HUES6 (cell line): ENCODE measurements around the gene PPP1R1C.
A peak's percentile ranks its signal among the peaks of the same experiment; 100 is the strongest.

Source experiments
- H3K27ac ChIP-seq: 2 replicates; pipeline ENCODE4 v1.7.0; 2013; ENCODE audit warnings: low read depth, mild to moderate bottlenecking, low read length, inconsistent platforms
- H3K27me3 ChIP-seq: 2 replicates; pipeline ENCODE4 v1.6.1; 2013; ENCODE audit warnings: low read length; ENCODE audit not compliant: control insufficient read depth, insufficient read depth
- H3K36me3 ChIP-seq: 2 replicates; pipeline ENCODE4 v1.6.1; 2013; ENCODE audit warnings: low read length; ENCODE audit not compliant: control insufficient read depth, insufficient read depth
- H3K4me1 ChIP-seq: 2 replicates; pipeline ENCODE4 v1.6.1; 2013; ENCODE audit warnings: low read length; ENCODE audit not compliant: control insufficient read depth, insufficient read depth
- H3K4me3 ChIP-seq: 2 replicates; pipeline ENCODE4 v1.5.1; 2013; ENCODE audit warnings: low read depth, low read length
- H3K9ac ChIP-seq: one replicate; pipeline ENCODE4 v1.6.1; 2013; ENCODE audit warnings: mild to moderate bottlenecking, low read length
- H3K9me3 ChIP-seq: 2 replicates; pipeline ENCODE4 v1.6.1; 2013; ENCODE audit warnings: low read depth, low read length; ENCODE audit not compliant: control insufficient read depth, insufficient read depth

PPP1R1C gene

GRCh38 chr2:182067393-182067792 is 81.7 kb downstream of the PPP1R1C start:
- no peak overlapping the region for H3K27ac ChIP-seq
- no peak overlapping the region for H3K9ac ChIP-seq
- no peaks in the 10 kb centered on the region for H3K36me3 ChIP-seq
- H3K4me3 ChIP-seq: no peak overlapping the region
- H3K27me3 ChIP-seq: no peaks in the 10 kb centered on the region
- H3K4me1 ChIP-seq: peaks cover 9% of the 10 kb centered on the region; the same call in 1 of the 2 replicates
- H3K9me3 ChIP-seq: no peaks in the 10 kb centered on the region

DNA sequence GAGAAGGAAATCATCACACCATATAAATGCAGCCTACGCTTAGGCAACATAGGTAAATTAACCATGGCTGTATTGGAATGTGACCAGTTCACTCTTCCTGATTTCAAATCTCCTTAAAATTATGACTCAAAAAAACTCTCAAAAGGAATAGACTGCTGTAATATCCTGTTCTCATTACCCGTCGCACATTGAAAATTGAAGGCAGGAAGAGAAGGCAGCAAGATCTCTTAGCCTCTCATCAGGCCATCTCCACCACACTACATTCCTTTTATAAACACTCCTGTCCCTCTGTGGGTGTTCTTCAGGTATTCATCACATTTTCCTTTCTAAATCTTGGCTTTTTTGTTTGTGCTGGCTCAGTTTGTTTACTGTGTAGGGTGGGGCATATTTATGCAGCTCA is 83.2 kb downstream of the PPP1R1C start:
- Histone ChIP-seq H3K27ac (peak overlapping the region; percentile 46; the same call in 1 of the 2 replicates), H3K27me3 (no peaks in the 10 kb centered on the region), H3K9me3 (no peaks in the 10 kb centered on the region), H3K4me3 (no peak overlapping the region), H3K4me1 (peaks cover 9% of the 10 kb centered on the region; the same call in 1 of the 2 replicates), H3K9ac (no peak overlapping the region), H3K36me3 (no peaks in the 10 kb centered on the region)

- Histone ChIP-seq H3K9me3 (no peaks in the 10 kb centered on the region), H3K27me3 (no peaks in the 10 kb centered on the region), H3K4me3 (no peak overlapping the region), H3K4me1 (peaks cover 9% of the 10 kb centered on the region; the same call in 1 of the 2 replicates), H3K9ac (no peak overlapping the region), H3K27ac (peak overlapping the region; percentile 46; the same call in 1 of the 2 replicates), H3K36me3 (no peaks in the 10 kb centered on the region)
Measured at GRCh38 chr2:182069416-182069815, 83.8 kb downstream of the PPP1R1C start.

DNA sequence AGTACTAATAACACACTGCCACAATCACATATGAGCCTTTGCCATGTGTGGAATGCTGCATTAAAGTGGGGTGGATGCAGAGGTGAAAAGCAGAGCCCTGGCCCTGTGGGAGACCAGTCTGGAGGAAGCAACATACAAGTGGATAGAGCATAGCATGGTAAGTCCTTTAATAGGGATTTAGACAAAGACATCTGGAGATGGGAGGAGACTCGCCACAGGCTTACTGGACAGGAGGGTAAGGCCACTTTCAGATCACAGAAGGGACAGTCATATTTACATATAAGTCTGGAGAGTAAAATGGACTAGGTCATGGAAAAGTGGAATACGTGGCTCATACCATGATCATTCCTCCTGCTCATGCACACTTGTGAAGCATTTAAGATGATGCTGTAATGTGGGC is 84.3 kb downstream of the PPP1R1C start:
- Histone ChIP-seq H3K36me3 (no peaks in the 10 kb centered on the region), H3K27ac (no peak overlapping the region), H3K4me1 (peaks cover 9% of the 10 kb centered on the region; the same call in 1 of the 2 replicates), H3K4me3 (no peak overlapping the region), H3K9ac (no peak overlapping the region), H3K9me3 (no peaks in the 10 kb centered on the region), H3K27me3 (no peaks in the 10 kb centered on the region)

- no peak overlapping the region for H3K4me3 ChIP-seq
- no peaks in the 10 kb centered on the region for H3K9me3 ChIP-seq
- H3K4me1 ChIP-seq: peaks cover 9% of the 10 kb centered on the region; the same call in 1 of the 2 replicates
- no peaks in the 10 kb centered on the region for H3K36me3 ChIP-seq
- no peaks in the 10 kb centered on the region for H3K27me3 ChIP-seq
- no peak overlapping the region for H3K9ac ChIP-seq
- H3K27ac ChIP-seq: no peak overlapping the region
Measured at GRCh38 chr2:182070736-182071135, 85.1 kb downstream of the PPP1R1C start.

- no peaks in the 10 kb centered on the region for H3K9me3 ChIP-seq
- H3K9ac ChIP-seq: no peak overlapping the region
- no peaks in the 10 kb centered on the region for H3K27me3 ChIP-seq
- no peaks in the 10 kb centered on the region for H3K36me3 ChIP-seq
- no peak overlapping the region for H3K27ac ChIP-seq
- peaks cover 9% of the 10 kb centered on the region; the same call in 1 of the 2 replicates for H3K4me1 ChIP-seq
- no peak overlapping the region for H3K4me3 ChIP-seq
Measured at GRCh38 chr2:182072861-182073260, 87.2 kb downstream of the PPP1R1C start.

DNA sequence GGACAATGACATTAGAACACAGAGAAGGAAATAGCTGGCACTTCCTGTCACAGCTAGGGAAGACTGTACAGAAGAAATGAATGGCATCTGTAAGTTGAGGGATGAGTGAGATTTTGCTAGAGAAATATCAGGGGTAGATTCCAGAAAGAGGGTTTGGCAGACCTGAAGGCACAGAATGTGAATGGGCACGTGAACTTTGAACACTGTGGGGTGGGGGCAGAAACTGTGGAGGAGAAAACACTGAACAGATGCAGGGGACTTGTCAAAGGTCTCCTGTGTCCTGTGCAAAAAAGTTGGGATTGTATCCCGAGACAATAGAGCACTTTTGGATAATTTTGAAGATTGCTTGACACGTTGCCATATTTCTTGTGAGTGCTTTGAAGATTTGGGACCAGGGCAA is 88.0 kb downstream of the PPP1R1C start:
- Histone ChIP-seq H3K36me3 (no peaks in the 10 kb centered on the region), H3K27ac (no peak overlapping the region), H3K9me3 (no peaks in the 10 kb centered on the region), H3K4me1 (peaks cover 7% of the 10 kb centered on the region; the same call in 1 of the 2 replicates), H3K9ac (no peak overlapping the region), H3K4me3 (no peak overlapping the region), H3K27me3 (no peaks in the 10 kb centered on the region)

GRCh38 chr2:182077023-182077422 is 91.4 kb downstream of the PPP1R1C start:
- Histone ChIP-seq H3K9ac (no peak overlapping the region), H3K27ac (no peak overlapping the region), H3K36me3 (no peaks in the 10 kb centered on the region), H3K4me1 (no peaks in the 10 kb centered on the region), H3K27me3 (no peaks in the 10 kb centered on the region), H3K9me3 (no peaks in the 10 kb centered on the region), H3K4me3 (no peak overlapping the region)

DNA sequence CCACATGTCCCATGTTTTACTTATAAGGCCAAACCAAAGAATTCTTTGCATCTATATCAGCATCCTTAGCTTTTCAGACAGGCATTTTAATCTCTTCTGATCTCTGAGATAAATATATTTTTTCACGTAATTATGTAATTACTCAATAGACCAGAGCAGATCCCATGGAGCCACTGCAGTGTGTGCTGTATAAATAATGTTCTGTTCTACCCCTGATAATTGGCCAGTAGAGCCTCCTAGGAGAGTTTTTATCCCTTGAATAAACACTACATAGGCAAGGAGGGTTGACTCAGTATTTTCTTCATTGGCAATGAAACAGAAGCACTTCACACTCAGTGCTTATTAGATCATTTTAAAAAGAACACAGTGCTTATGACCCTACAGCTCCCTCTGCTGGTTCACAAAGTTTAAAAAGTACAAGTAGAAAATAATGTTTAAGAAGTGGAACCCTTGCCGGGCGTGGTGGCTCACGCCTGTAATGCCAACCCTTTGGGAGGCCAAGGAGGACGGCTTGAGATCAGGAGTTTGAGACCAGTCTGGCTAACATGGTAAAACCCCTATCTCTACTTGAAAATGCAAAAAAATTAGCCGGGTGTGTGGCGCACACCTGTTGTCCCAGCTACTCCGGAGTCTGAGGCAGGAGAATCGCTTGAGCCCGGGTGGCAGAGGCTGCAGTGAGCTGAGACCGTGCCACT is 91.9 kb downstream of the PPP1R1C start:
- Histone ChIP-seq H3K4me1 (no peaks in the 10 kb centered on the region), H3K9me3 (no peaks in the 10 kb centered on the region), H3K9ac (no peak overlapping the region), H3K36me3 (no peaks in the 10 kb centered on the region), H3K4me3 (no peak overlapping the region), H3K27me3 (no peaks in the 10 kb centered on the region), H3K27ac (no peak overlapping the region)

DNA sequence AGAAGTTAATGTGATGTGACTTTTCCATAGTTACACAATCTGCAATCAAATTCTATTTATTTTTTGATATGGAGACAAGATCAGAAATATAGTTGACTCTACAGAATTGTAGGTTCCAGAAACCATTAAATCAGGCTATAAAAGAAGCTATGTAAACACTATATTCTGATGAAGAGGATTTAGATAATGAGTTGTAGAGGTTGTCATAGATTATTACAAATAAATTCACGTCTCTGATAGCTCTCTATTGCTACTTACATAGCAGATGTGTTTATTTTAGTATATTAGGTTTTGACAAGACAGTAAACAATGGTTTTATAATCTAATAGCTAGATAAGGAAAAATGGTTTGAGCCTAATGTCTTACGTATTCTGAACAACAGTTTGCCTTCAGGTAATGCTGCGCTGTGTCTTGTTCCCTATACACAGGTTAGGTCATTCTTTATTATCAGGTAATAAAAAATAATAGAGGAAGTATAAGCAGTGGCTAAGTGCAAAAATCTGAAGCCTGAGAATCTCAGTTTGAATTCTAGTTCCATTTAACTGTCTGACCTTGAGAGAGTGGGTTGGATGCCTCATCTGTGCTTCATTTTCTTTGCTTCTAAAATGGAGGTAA is 93.4 kb downstream of the PPP1R1C start:
- H3K4me3 ChIP-seq: no peak overlapping the region
- no peak overlapping the region for H3K9ac ChIP-seq
- no peaks in the 10 kb centered on the region for H3K36me3 ChIP-seq
- no peaks in the 10 kb centered on the region for H3K4me1 ChIP-seq
- H3K27me3 ChIP-seq: no peaks in the 10 kb centered on the region
- H3K9me3 ChIP-seq: no peaks in the 10 kb centered on the region
- H3K27ac ChIP-seq: no peak overlapping the region

DNA sequence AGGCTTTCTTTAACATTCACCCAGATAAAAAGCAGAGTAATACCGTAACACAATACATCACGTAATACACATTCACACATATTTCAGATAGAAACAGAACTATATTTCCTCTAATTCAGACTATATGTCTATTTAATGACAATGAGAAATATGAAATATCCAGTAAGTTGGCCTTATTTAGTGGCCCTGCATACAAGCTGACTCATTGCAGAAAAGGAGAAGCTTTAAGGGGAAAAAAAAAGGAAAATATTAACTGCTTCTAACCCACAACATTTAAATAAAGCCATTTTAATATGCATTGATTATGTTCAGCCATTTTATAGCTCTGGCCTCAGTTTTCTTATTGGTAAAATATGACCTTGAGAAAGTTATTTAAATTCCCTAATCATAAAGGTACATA is 94.8 kb downstream of the PPP1R1C start:
- H3K9ac ChIP-seq: no peak overlapping the region
- no peaks in the 10 kb centered on the region for H3K9me3 ChIP-seq
- no peak overlapping the region for H3K4me3 ChIP-seq
- no peaks in the 10 kb centered on the region for H3K4me1 ChIP-seq
- no peaks in the 10 kb centered on the region for H3K36me3 ChIP-seq
- no peak overlapping the region for H3K27ac ChIP-seq
- no peaks in the 10 kb centered on the region for H3K27me3 ChIP-seq
